Progenitor cell of endocrine pancreas (in vitro differentiated cells): ENCODE results near the gene PKLR. TPM values are rescaled to one million over a fixed set of nuclear protein-coding genes. Genes with fewer than 3 reads are reported as not detected.

Experiments
- DNase-seq: peaks from one replicate; pipeline ENCODE4 v3.0.0; 2021; ENCODE audit warnings: low spot score; ENCODE audit not compliant: unreplicated experiment
- H3K27ac Mint-ChIP-seq: 2 replicates; pipeline ENCODE4 v1.8.0; 2021; ENCODE audit warnings: mild to moderate bottlenecking, moderate library complexity, mixed read lengths
- H3K27me3 Mint-ChIP-seq: 2 replicates; pipeline ENCODE4 v1.8.0; 2021; ENCODE audit warnings: mixed read lengths
- H3K36me3 Mint-ChIP-seq: 2 replicates; pipeline ENCODE4 v1.8.0; 2022; ENCODE audit warnings: mixed read lengths; ENCODE audit not compliant: insufficient read depth
- H3K4me1 Mint-ChIP-seq: 2 replicates; pipeline ENCODE4 v1.8.0; 2021; ENCODE audit warnings: low read depth, mixed read lengths
- H3K4me3 Mint-ChIP-seq: 2 replicates; pipeline ENCODE4 v1.8.0; 2021; ENCODE audit warnings: low read depth, mild to moderate bottlenecking, moderate library complexity, mixed read lengths
- H3K9me3 Mint-ChIP-seq: 2 replicates; pipeline ENCODE4 v1.8.0; 2021; ENCODE audit warnings: low read depth, mixed read lengths
- CTCF ChIP-seq: fragments of 200-600 bp; sonication (generic); IDR thresholded peaks from one replicate; pipeline ENCODE4 v1.5.0; 2021; ENCODE audit warnings: antibody characterized with exemption, mild to moderate bottlenecking; ENCODE audit not compliant: unreplicated experiment
- total RNA-seq: library from RNA; stranded (reverse); gene quantifications from 2 replicates; pipeline ENCODE4 v1.2.1, GENCODE V29; 2021

The PKLR gene
- total RNA-seq, 1 donor from 2014 or later, result 0.57 TPM

- Mint-ChIP-seq H3K9me3 (no peaks in the 10 kb centered on the region), H3K27me3 (no peaks in the 10 kb centered on the region), H3K4me1 (peaks cover 6% of the 10 kb centered on the region), H3K4me3 (no peak overlapping the region), H3K27ac (no peak overlapping the region), H3K36me3 (no peaks in the 10 kb centered on the region)
- DNase-seq, result no peak
- no peak for TF ChIP-seq CTCF
These were observed 18.6 kb downstream of the PKLR start for GRCh38 chr1:155282488-155283091.

- H3K4me3 Mint-ChIP-seq, result no peak overlapping the region
- no peak overlapping the region for H3K27ac Mint-ChIP-seq
- H3K36me3 Mint-ChIP-seq, result no peaks in the 10 kb centered on the region
- no peak for DNase-seq
- no peaks in the 10 kb centered on the region for H3K27me3 Mint-ChIP-seq
- no peaks in the 10 kb centered on the region for H3K9me3 Mint-ChIP-seq
- TF ChIP-seq CTCF, result no peak
- H3K4me1 Mint-ChIP-seq, result peaks cover 6% of the 10 kb centered on the region
These were observed 22.0 kb downstream of the PKLR start for GRCh38 chr1:155279268-155279667.

- Mint-ChIP-seq H3K27me3 (no peaks in the 10 kb centered on the region), H3K36me3 (no peaks in the 10 kb centered on the region), H3K27ac (peak overlapping the region; percentile 62), H3K4me3 (peak overlapping the region; percentile 73), H3K4me1 (peaks cover 7% of the 10 kb centered on the region), H3K9me3 (no peaks in the 10 kb centered on the region)
- TF ChIP-seq CTCF, result peak; percentile 9
- no peak for DNase-seq
These were observed 22.5 kb downstream of the PKLR start for GRCh38 chr1:155278689-155279160.

- peak; percentile 81 for DNase-seq
- no peaks in the 10 kb centered on the region for H3K9me3 Mint-ChIP-seq
- peak; percentile 52 for TF ChIP-seq CTCF
- H3K27ac Mint-ChIP-seq, result peak overlapping the region; percentile 62
- no peaks in the 10 kb centered on the region for H3K27me3 Mint-ChIP-seq
- peak overlapping the region; percentile 73 for H3K4me3 Mint-ChIP-seq
- peaks cover 9% of the 10 kb centered on the region for H3K4me1 Mint-ChIP-seq
- no peaks in the 10 kb centered on the region for H3K36me3 Mint-ChIP-seq
These were observed 23.1 kb downstream of the PKLR start for GRCh38 chr1:155277902-155278688.

- no peaks in the 10 kb centered on the region for H3K27me3 Mint-ChIP-seq
- peak; percentile 77 for TF ChIP-seq CTCF
- peaks cover 3% of the 10 kb centered on the region for H3K36me3 Mint-ChIP-seq
- H3K27ac Mint-ChIP-seq, result no peak within 1 kb of the TSS
- no peaks in the 10 kb centered on the region for H3K9me3 Mint-ChIP-seq
- peaks cover 15% of the 10 kb centered on the region for H3K4me1 Mint-ChIP-seq
- DNase-seq, result peak; percentile 98
- peak within 1 kb of the TSS; percentile 73 for H3K4me3 Mint-ChIP-seq
These were observed 24.0 kb downstream of the PKLR start, which contains the start of gene HCN3 for GRCh38 chr1:155277070-155277901. Gene HCN3 (plus strand): TSS chr1:155277463. CDS start chr1:155277591, 128 bp downstream.
